ENCODE data around the gene PPARG. TPM values are rescaled to one million over a fixed set of nuclear protein-coding genes. Genes with fewer than 3 reads are reported as not detected.
"Not testable (repeated sequence)": the region's sequence is repeated elsewhere in the genome, so short reads cannot be mapped to it uniquely, and the experiment has no call there.

Gene PPARG
- total RNA-seq, 1 experiment from 2014 or later: 7.8 TPM

DNA sequence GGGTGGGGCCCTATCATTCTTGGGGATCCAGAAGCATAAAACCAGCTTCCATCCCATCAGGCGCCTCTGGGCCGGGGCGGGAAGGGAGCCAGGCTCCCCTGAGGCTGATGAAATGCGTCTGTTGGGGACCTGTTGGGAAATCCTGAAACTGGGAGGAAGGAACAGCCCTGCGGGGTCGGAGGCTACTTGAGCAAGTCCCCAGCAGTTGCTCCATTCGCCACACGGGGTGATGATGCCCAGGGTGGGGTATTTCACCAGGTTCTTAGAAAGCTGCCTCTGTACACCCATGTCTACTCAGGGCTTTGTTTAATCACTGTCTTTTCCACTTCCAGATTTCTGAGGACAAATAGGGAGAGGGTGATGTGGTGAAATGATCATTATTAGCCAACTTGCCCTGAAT is 170.0 kb downstream of the PPARG start:
- peak; percentile 41 for DNase-seq (ENCODE audit: low read depth)

DNA sequence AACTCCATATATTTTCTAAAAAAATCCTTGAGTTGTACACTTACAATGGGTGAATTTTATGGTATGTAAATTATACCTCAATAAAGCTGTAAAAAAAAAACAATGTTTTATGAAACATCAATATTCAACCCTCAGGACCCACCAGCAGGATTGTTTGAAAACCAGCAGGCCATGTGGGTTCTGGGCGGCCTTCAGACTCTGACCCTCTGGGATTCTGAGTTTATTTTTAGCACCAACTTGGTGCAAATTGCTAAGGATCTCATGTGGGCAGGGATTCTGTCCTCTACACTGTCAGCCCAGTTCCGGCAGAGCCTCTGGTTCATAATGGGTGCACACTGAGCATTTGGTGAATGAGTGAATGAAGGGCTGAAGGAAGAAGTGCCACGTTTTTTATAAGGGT is 171.3 kb downstream of the PPARG start:
- no peak for DNase-seq (ENCODE audit: low read depth)

DNA sequence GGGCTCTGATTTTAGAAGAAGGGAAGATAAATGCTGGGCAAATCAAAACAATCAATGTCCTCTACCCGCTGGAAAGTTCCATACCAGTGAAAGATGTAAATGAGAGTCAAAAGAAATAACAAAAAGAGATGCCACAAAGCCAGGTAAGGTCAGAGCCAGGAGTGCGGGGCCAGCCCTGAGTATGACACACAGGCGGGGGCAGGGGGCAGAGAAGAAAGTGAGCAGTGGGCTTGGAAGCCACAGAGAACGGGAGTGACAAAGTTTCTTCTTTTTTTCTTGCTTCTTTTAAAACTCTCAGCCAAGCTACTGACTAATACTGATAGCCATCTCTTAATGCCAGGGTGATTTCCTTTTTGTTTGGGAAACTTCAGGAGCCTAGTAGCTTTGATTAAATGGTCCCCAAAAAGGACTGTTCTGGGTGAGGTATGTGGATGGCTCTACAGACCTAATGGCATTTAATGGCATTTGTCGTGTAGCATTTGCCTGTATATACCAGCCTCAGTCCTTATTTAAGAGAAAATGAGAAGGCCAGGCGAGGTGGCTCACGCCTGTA is 172.3 kb downstream of the PPARG start:
- peak; percentile 50 for DNase-seq (ENCODE audit: low read depth)

DNA sequence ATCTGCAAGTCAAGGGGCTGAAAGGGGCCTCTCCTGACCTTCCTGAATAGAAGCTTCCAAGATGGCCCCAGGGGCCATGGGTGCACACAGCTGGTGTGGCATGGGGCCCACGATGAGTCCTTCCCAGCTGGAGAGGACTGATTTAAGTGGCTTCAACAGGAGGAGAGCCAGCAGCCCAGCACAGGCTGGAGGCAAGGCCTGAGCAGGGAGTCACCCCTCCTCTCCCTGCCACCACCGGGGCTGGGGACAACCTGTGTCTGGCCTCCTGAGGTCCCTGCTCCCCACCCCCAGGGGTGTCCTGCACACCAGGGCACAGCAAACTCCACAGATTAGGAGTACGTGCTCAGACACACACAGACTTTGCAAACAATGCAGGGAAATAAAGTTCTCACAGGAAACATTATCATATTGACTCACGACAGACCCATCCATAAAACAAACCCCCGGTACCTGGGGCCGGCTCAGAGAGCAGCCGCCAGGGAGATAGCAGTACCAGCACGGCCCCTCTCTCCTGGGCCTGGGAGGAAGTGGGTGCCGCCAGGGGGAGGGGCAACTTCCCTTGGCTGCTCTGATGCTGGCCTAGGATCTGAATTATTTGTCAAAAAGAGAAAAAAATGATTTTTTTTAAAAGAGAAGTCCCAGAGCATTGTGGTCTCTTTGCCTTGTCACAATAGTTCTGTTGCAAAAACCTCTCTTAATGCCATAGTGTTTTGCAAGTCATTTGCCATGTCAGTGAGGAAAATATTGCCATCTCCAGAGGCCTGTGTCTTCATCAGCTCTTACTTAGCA is 173.5 kb downstream of the PPARG start:
- DNase-seq (ENCODE audit: low read depth): peak; percentile 72

DNA sequence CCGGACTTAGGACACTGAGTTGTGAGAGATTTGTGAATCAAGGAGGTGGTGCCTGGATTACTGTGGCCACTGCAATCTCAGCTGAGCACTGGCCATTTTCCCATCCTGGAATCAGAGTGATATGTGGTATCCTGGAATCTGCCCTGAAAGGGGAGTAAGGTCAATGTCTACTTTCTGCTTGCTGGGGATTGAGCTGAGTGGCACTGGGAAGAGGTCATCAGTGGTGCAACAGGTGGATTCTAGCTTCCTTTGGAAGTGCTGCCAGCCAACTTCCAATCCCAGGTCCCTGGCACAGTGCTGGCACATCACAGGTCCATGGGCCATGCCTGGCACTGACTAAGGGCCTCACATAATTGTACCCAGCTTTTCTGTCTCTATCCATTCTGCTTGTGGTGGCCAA is 174.8 kb downstream of the PPARG start:
- no peak for DNase-seq (ENCODE audit: low read depth)

DNA sequence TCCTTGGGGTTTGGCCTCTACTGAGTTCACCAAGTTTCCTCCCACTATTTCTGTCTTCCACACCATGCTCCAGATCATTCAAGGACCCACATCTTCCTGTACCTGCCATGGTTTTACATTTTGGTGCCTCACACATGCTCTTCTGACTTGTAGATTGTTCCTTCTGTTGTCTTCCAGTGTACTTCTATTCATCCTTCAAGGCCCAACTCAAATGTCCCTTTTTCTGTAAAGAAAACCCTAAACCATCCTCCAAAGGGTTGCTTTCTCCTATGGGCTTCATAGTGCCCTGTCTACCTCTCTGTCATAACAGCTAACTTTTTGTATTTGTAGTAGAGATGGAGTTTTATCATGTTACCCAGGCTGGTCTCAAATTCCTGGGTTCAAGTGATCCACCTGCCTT is 175.3 kb downstream of the PPARG start:
- no peak for DNase-seq (ENCODE audit: low read depth)

DNA sequence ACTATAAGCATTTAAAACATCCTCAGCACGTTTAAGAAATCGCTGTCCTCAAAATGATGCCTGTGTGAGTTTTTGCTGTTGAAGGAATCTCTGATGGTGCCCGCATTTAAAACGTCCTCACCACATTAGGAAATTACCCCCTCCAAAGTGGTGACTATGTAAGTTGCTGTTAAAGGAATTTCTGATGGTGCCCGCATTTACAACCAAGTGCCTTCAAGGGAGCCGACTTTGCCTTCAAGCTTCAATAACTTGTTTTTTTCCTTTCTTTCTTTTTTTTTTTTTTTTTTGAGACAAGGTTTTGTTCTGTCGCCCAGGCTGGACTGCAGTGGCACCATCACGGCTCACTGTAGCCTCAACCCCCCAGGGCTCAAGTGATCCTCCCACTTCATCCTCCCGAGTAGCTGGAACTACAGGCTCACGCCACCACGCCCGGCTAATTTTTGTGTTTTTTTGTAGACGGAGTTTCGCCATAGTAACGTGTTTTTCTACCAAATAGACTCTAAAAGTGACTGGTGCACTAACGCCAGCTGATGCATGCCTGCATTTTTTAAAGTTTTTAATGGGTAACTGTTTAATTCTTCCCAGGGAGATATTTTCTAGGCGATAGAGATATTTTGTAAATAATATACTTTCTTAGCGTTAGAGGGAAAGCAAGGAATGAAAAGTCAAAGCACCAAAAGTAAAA is 176.4 kb downstream of the PPARG start:
- no peak for DNase-seq (ENCODE audit: low read depth)

DNA sequence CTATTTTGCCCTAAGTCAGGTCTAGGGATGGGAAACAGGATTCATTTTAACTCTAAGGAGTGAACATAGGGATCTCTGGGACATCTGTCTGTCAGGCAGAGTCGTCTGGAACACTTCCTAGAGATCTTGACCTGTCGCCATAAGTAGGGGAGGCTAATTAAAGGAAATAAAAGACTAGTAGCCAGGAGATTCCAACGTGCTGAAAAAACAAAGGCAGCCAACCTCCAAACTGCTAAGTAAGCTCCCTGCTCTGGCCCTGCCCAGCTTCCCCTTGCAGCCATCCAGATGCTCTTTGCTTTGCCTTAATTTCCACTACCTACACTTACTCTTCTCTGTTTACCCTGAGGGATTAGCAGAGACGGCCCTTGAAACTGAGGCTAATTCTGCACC is 177.0 kb downstream of the PPARG start:
- DNase-seq (ENCODE audit: low read depth): no peak

DNA sequence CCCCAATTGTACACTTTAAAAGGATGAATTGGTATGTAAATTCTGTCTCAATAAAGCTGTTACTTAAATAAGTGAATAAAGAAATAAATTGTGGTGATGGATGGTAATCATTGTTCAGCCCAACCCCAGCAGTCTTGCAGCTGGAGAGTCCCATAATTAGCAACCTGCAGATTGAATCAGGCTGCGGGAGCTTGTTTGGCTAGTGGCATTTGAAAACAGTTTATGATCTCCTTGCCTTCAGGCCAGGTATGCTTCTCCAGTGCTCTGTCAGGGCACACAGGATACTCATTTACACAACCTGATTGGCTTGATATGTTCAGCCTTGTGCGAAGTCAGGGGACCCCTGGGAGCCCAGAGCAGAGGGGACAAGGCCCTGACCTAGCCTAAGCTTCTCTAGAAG is 178.9 kb downstream of the PPARG start:
- no peak for DNase-seq (ENCODE audit: low read depth)

DNA sequence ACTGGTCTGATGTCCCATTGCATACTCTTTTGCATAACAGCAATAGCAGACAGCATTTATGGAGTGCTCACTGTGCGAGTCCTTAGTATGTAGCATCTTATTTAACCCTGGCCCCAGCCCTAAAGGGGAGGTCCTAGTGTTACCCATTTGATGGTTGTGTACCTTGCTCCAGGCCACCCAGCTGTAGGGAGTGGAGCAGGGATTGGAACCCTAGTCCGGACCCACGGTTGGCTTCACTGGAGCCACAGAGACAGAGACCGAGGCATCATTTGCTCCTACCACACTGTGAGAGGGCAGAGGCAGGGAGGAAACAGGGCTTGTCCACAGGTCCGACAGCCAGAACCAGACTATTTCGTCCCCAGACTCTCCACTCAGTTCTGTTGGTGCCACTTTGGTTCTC is 179.4 kb downstream of the PPARG start:
- DNase-seq (ENCODE audit: low read depth): no peak

DNA sequence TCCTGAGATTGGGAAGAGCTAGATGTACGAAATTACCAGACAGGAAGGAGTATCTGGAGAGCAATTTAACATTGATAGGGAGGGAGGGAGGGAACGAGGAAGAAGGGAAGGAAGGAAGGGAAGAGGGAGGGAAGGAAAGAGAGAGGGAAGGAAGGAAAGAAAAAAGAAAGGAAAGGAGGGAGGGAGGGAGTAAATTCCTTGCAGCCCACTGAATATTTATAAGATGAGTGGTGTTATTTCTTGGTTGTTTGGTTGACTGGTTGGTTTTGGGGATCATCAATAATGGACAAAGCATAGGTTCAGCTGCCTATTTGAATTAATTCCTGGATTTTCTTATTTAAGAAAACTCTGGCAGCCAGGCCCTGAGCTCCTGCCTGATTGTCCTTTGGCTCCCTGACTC is 179.9 kb downstream of the PPARG start:
- DNase-seq (ENCODE audit: low read depth): no peak

DNA sequence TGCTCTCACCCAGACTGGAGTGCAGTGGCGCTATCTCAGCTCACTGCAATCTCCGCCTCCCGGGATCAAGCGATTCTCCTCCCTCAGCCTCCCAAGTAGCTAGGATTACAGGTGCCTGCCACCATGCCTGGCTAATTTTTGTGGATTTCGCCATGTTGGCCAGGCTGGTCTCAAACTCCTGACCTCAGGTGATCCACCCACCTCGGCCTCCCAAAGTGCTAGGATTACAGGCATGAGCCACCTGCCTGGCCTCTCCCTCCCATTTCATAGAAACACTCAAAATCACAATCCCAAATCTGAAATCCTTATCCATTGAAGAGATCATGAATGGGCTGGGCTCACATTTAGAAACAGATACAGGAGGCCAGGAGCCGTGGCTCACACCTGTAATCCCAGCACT is 180.4 kb downstream of the PPARG start:
- DNase-seq (ENCODE audit: low read depth): not testable (repeated sequence)

DNA sequence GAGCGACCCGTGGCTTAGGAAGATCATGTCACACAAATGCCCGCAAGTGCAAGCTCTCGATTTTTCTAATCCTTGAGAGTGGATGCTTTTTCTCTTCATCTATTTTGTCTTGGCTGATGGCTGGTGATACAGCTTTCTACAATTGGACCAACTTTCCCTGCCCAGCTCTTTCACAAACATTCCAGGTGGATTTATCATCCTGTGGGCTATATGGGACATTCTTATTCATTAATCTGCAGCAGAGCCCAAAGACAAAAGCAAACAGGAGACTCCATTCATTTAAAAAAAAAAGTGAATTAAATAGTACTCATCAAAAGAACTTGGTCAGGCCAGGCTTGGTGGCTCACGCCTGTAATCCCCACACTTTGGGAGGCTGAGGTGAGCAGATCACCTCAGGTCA is 181.2 kb downstream of the PPARG start:
- peak; percentile 42 for DNase-seq (ENCODE audit: low read depth)

DNA sequence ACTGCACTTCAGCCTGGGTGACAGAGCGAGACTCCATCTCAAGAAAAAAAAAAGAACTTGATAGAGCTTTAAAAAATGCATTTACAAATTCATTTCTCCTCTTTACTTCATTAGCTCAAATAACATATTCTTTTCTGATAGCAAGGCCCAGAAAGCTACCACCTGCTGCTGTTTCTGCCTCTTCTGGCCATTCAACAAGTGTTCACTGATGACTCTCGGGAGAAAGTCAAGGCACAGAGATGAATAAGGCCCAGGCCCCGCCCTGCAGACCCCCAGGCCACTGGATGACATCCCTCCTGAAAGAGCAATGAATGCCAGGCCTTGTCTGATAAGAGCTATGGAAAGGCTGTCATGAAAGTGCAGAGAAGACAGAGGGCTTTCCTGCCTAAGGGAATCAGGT is 181.8 kb downstream of the PPARG start:
- no peak for DNase-seq (ENCODE audit: low read depth)

DNA sequence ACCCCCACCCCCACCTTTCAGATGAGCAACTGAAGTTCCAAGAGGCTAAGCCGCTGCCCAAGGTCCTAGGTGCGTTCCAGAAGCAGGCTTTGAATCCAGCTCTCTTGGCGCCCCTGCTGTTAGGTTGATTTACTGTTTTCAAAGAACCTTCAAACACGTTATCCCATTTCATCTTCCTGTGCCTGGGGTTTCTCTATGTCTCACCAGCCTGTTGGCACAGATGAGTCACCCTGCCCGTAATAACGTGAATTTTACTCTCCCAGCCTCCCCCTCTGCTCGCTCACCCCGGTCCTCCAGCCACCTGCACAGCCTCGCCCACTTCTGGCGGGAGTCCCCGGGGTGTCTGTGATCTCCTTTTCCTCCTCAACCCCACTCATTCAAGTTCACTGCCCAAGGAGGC is 182.4 kb downstream of the PPARG start:
- peak; percentile 42 for DNase-seq (ENCODE audit: low read depth)

DNA sequence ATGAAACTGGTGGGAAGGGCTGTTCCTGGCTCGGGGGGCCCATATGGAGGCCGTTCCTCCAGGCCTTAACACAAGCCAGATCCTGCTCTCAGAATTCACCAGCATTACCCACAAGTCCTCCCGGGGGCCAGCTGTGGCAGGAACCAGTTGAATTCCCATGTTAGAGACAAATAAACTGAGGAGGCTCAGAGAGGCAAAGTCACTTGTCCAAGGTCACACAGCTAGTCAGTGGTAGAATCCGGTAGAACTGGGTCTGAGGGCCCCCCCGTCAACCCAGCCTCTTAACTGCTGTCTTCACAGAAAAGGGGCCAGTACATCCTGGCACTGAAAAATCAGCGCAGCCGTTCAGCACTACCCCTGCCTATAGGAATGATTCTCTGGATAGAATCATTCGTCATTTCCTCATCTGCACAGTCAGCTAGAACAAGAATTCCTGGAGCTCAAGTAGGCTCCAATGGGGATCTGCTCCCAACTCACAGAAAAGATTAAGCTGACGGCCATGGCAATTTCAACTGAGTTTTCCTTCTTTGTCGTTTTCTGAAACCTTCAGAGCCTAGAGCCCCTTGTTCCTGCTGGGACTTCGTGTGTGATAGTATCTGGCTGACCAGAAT is 183.2 kb downstream of the PPARG start:
- no peak for DNase-seq (ENCODE audit: low read depth)

DNA sequence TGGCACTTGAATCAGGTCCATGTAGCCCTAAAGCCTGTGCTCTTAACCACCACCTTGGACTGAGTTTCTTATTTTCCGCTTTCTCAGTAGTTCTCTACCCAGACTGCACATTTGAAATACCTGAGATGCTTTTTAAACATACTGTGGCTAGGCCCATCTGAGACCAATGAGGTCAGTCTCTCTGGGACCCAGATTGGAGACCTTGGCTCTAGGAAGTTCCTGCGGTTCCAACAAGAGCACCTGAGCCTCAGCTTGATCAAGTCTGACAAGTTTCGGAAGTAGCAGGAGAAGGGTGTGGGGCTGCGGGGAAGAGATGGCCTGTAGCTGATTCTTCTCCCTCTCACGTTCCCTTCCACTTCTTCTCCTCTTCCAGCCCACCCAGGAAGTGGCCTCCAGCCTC is 183.9 kb downstream of the PPARG start:
- no peak for DNase-seq (ENCODE audit: low read depth)

DNA sequence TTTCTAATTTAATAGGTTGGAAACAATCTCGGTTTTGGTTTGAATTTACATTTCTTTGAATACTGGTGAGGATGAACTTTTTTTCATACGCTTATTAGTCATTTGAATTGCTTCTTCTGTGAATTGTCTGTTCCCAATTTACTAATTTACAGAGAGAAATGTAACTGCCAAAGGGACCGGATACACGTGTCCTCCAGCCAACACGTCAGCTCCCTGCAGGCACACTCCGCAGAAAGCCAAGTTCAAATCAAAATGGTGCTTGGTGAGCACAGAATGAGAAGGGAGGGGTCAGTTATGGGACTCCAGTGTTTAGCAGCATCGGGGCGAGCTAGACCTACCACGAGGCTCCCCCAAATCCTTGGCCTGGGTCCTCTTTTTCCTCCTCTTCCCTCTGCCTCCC is 184.6 kb downstream of the PPARG start:
- DNase-seq (ENCODE audit: low read depth): no peak

DNA sequence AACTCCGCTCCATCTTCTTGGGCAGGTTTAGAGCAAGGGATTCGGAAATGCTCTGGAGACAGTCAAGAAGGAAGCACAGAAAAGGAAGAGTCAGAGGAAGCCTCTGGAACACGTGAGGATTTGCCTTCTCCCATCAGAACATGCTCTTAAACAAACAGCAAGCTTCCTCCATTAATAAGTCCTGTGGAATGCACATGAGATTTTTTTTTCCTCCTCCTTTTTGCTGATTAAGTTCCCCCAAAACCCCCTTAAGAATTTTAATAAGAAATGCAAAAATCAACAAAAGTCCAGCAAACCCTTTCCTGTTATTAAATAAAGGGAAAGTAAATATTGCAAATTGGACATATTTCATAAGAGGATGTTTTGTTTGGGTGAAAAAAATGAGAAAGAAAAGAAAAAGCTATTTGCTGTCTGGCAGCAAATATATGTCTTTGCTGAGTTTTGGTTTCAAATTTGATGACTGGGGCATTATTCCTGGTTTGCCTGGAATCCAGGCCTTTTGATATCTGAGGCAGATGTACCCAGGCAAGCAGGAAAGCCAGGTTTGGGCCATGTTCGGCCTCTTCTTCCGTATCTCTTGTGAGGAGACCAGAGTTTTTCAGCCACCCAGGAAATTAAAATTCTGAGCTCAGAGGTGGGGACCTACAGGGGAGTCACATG is 187.5 kb downstream of the PPARG start:
- peak; percentile 15 for DNase-seq (ENCODE audit: low read depth)

DNA sequence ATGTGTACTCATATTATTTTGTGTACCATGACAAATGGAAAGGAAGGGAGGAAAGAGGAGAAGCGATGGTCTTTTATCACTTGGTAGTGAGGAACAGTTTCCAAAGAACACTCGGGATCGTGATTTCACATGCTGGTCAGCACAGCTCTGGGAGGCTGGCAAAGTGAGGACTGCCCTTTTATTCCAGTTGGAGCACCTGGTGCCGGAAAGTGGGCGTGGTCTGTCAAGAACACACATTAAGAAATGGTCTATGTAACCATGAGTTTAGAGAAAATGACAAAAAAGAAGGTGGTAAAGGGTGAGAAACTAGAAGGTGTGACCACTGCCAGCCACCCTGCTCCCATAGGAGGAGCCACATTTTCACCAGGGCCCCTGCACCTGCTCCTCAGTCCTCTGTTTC is 188.4 kb downstream of the PPARG start:
- no peak for DNase-seq (ENCODE audit: low read depth)

DNA sequence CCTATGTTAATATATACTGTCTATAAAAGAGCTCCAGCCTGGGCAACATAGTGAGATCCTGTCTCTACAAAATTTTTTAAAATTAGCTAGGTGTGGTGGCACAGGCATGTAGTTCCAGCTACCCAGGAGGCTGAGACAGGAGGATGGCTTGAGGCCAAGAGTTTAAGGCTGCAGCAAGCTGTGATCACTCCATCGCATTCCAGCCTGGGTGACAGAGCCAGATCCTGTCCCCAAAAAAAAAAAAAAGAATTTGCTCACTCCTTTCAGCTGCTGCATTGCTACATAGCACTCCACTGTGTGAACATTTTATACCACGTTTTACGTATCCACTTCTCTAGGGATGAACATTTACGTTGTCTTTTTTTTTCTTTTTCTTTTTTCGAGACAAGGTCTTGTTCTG is 189.5 kb downstream of the PPARG start:
- peak; percentile 13 for DNase-seq (ENCODE audit: low read depth)

DNA sequence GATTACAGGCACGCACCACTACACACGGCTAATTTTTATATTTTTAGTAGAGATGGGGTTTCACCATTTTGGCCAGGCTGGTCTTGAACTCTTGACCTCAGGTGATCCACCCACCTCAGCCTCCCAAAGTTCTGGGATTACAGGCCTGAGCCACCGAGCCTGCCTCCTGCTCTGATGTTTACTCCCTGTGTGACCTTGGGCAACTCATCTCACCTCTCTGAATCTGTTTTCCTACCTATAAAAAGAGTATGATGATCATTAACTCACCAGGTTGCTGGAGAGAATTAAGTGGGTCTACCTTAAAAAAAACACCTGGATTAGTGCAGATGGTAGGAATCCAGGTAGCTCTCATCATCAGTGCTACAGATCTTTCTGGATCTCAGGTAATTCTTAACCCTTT is 190.3 kb downstream of the PPARG start:
- DNase-seq (ENCODE audit: low read depth): not testable (repeated sequence)
